Measurements from ENCODE around the gene MBL2.

GRCh38 chr10:52756966-52757365, 15.6 kb downstream of the MBL2 start:
- TF ChIP-seq EZH2phosphoT487 (IDR thresholded peaks at IDR 0.05; ENCODE audit: borderline replicate concordance, low read length), result no peak
- TF ChIP-seq, protein P1, sequence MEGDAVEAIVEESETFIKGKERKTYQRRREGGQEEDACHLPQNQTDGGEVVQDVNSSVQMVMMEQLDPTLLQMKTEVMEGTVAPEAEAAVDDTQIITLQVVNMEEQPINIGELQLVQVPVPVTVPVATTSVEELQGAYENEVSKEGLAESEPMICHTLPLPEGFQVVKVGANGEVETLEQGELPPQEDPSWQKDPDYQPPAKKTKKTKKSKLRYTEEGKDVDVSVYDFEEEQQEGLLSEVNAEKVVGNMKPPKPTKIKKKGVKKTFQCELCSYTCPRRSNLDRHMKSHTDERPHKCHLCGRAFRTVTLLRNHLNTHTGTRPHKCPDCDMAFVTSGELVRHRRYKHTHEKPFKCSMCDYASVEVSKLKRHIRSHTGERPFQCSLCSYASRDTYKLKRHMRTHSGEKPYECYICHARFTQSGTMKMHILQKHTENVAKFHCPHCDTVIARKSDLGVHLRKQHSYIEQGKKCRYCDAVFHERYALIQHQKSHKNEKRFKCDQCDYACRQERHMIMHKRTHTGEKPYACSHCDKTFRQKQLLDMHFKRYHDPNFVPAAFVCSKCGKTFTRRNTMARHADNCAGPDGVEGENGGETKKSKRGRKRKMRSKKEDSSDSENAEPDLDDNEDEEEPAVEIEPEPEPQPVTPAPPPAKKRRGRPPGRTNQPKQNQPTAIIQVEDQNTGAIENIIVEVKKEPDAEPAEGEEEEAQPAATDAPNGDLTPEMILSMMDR (IDR thresholded peaks at IDR 0.05; ENCODE audit: low read depth, low read length, poor library complexity, severe bottlenecking), result no peak

All from DOHH2 (cell line).